SH-SY5Y (cell line): ENCODE data around the gene HDAC9.

Experiments
- GATA2 ChIP-seq: IDR thresholded peaks from 2 replicates; pipeline ENCODE4 v1.6.1; 2011; ENCODE audit warnings: mild to moderate bottlenecking, low read depth, low read length
- GATA3 ChIP-seq: IDR thresholded peaks from 2 replicates; pipeline ENCODE4 v1.6.1; 2011; ENCODE audit warnings: low read depth, mild to moderate bottlenecking, low read length, moderate library complexity

GRCh38 chr7:18461785-18462467, 33.6 kb upstream of the HDAC9 start:
- TF ChIP-seq GATA2 (no peak), GATA3 (no peak)
